Neural cell (in vitro differentiated cells): ENCODE measurements around the gene PUM2. TPM values are rescaled to one million over a fixed set of nuclear protein-coding genes. Genes with fewer than 3 reads are reported as not detected.

Source experiments
- H2AFZ ChIP-seq: fragments of 200-600, 300-800 bp; sonication (generic), shearing (Covaris generic); 2 replicates; pipeline ENCODE4 v1.6.0; 2014; ENCODE audit warnings: low read depth, mild to moderate bottlenecking, antibody characterized with exemption, low read length, moderate library complexity
- H3F3A ChIP-seq: fragments of 200-600 bp; shearing (Covaris generic); 2 replicates; pipeline ENCODE4 v1.6.1; 2016; ENCODE audit warnings: mild to moderate bottlenecking, moderate library complexity, mixed read lengths, antibody characterized with exemption, low read length; ENCODE audit not compliant: insufficient read depth, poor library complexity, severe bottlenecking
- H3K27ac ChIP-seq: fragments of 200-600, 300-800 bp; sonication (generic), shearing (Covaris generic); 2 replicates; pipeline ENCODE4 v1.5.1; 2014; ENCODE audit warnings: mild to moderate bottlenecking, low read length, moderate library complexity
- H3K27me3 ChIP-seq: fragments of 300-800, 200-600 bp; sonication (generic), shearing (Covaris generic); 2 replicates; pipeline ENCODE4 v1.6.0; 2014; ENCODE audit warnings: mild to moderate bottlenecking, low read depth, low read length, moderate library complexity; ENCODE audit not compliant: insufficient read depth
- H3K36me3 ChIP-seq: fragments of 300-800, 200-600 bp; sonication (generic), shearing (Covaris generic); 2 replicates; pipeline ENCODE4 v1.5.1; 2014; ENCODE audit warnings: mild to moderate bottlenecking, antibody characterized with exemption, low read length, moderate library complexity; ENCODE audit not compliant: insufficient read depth
- H3K4me2 ChIP-seq: fragments of 300-800, 200-600 bp; sonication (generic), shearing (Covaris generic); 2 replicates; pipeline ENCODE4 v1.6.0; 2014; ENCODE audit warnings: mild to moderate bottlenecking, low read length
- H3K4me3 ChIP-seq: fragments of 300-800, 200-600 bp; sonication (generic), shearing (Covaris generic); 2 replicates; pipeline ENCODE4 v1.5.1; 2014; ENCODE audit warnings: mild to moderate bottlenecking, low read length, moderate library complexity
- H3K79me2 ChIP-seq: fragments of 200-600 bp; shearing (Covaris generic); replicated peaks from 2 replicates; pipeline ENCODE4 v1.6.0; 2014; ENCODE audit warnings: mild to moderate bottlenecking, low read length, moderate library complexity; ENCODE audit not compliant: insufficient read depth
- H3K9ac ChIP-seq: fragments of 300-800, 200-600 bp; sonication (generic), shearing (Covaris generic); 2 replicates; pipeline ENCODE4 v1.6.1; 2016; ENCODE audit warnings: mild to moderate bottlenecking, low read length, mixed read lengths
- H3K9me2 ChIP-seq: fragments of 200-600 bp; shearing (Covaris generic); 2 replicates; pipeline ENCODE4 v1.6.1; 2016; ENCODE audit warnings: mild to moderate bottlenecking, low read length, mixed read lengths; ENCODE audit not compliant: insufficient read depth
- H3K9me3 ChIP-seq: fragments of 200-600, 300-800 bp; sonication (generic), shearing (Covaris generic); 2 replicates; pipeline ENCODE4 v1.6.1; 2016; ENCODE audit warnings: mild to moderate bottlenecking, mixed run types, low read length, moderate library complexity, mixed read lengths
- H4K20me1 ChIP-seq: fragments of 200-600 bp; shearing (Covaris generic); 2 replicates; pipeline ENCODE4 v1.6.1; 2016; ENCODE audit warnings: mild to moderate bottlenecking, mixed run types; ENCODE audit not compliant: insufficient read depth
- EP300 ChIP-seq: fragments of 450-650 bp; conservative IDR thresholded peaks from 2 replicates; pipeline ENCODE4 v1.6.1; 2014; ENCODE audit warnings: antibody characterized with exemption, mild to moderate bottlenecking, moderate library complexity; ENCODE audit not compliant: poor library complexity, severe bottlenecking
- EZH2 ChIP-seq: fragments of 200-600, 300-800 bp; shearing (Covaris generic), sonication (generic); IDR thresholded peaks from 2 replicates; pipeline ENCODE4 v1.6.1; 2014; ENCODE audit warnings: antibody characterized with exemption, low read length, borderline replicate concordance, mild to moderate bottlenecking; ENCODE audit not compliant: insufficient read depth, poor library complexity, severe bottlenecking
- MXI1 ChIP-seq: fragments of 450-650 bp; conservative IDR thresholded peaks from 2 replicates; pipeline ENCODE4 v1.6.1; 2014; ENCODE audit warnings: antibody characterized with exemption, mild to moderate bottlenecking; ENCODE audit not compliant: poor library complexity, severe bottlenecking
- POLR2AphosphoS5 ChIP-seq: IDR thresholded peaks from 2 replicates; pipeline ENCODE4 v1.6.1; 2012
- RAD21 ChIP-seq: fragments of 450-650 bp; conservative IDR thresholded peaks from 2 replicates; pipeline ENCODE4 v1.6.1; 2014; ENCODE audit warnings: antibody characterized with exemption, mild to moderate bottlenecking, moderate library complexity
- SMC3 ChIP-seq: fragments of 450-650 bp; conservative IDR thresholded peaks from 2 replicates; pipeline ENCODE4 v1.6.1; 2014; ENCODE audit warnings: antibody characterized with exemption, mild to moderate bottlenecking, moderate library complexity; ENCODE audit not compliant: poor library complexity
- TAF1 ChIP-seq: IDR thresholded peaks from 2 replicates; pipeline ENCODE4 v1.6.1; 2012; ENCODE audit warnings: low read depth
- polyA plus RNA-seq: library from polyadenylated mRNA; depleted of rRNA; stranded (reverse); fragments of >200 nt; gene quantifications from 2 replicates; pipeline ENCODE4 v1.2.3, GENCODE V29; 2014
- TF ChIP-seq, protein P1 (sequence below): IDR thresholded peaks from 2 replicates; pipeline ENCODE4 v1.6.1; 2012; ENCODE audit warnings: borderline replicate concordance
- TF ChIP-seq, protein P2 (sequence below): fragments of 450-650 bp; IDR thresholded peaks from 2 replicates; pipeline ENCODE4 v1.5.1; 2014; ENCODE audit warnings: antibody characterized with exemption, mild to moderate bottlenecking, moderate library complexity; ENCODE audit not compliant: poor library complexity, severe bottlenecking

The PUM2 gene
- polyA plus RNA-seq, 1 donor from 2014 or later: 37.0 TPM

DNA sequence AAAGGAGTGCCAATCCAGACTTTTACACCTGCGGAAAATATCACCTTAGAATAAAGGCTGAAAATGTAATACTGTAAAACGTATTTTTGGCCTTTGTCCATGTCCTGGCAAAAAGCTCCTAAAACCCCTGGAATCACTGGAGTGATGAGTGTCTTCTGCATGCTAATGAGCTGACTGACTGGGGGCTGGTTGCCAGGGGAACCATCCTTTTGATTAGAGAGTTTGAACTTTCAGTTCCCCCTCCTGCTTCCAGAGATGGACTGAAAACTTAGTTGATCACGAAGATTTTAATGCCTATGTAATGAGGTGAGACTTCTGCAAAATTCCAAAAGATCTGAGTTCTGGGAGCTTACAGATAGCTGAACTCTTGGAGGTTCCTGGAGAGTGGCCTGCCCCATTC lies 20.5 kb downstream of the PUM2 start:
- Histone ChIP-seq H3K27ac (no peak overlapping the region), H3K4me2 (no peak overlapping the region), H3K4me3 (no peak overlapping the region), H3K9me3 (no peaks in the 10 kb centered on the region), H2AFZ (no peak overlapping the region), H3F3A (no peaks in the 10 kb centered on the region), H3K79me2 (peaks cover 98% of the 10 kb centered on the region), H3K27me3 (no peaks in the 10 kb centered on the region), H3K9me2 (no peaks in the 10 kb centered on the region), H3K36me3 (peaks cover 5% of the 10 kb centered on the region), H3K9ac (no peak overlapping the region), H4K20me1 (peaks cover 3% of the 10 kb centered on the region)
- no peak for TF ChIP-seq MXI1
- no peak for TF ChIP-seq TAF1
- TF ChIP-seq, protein P1, sequence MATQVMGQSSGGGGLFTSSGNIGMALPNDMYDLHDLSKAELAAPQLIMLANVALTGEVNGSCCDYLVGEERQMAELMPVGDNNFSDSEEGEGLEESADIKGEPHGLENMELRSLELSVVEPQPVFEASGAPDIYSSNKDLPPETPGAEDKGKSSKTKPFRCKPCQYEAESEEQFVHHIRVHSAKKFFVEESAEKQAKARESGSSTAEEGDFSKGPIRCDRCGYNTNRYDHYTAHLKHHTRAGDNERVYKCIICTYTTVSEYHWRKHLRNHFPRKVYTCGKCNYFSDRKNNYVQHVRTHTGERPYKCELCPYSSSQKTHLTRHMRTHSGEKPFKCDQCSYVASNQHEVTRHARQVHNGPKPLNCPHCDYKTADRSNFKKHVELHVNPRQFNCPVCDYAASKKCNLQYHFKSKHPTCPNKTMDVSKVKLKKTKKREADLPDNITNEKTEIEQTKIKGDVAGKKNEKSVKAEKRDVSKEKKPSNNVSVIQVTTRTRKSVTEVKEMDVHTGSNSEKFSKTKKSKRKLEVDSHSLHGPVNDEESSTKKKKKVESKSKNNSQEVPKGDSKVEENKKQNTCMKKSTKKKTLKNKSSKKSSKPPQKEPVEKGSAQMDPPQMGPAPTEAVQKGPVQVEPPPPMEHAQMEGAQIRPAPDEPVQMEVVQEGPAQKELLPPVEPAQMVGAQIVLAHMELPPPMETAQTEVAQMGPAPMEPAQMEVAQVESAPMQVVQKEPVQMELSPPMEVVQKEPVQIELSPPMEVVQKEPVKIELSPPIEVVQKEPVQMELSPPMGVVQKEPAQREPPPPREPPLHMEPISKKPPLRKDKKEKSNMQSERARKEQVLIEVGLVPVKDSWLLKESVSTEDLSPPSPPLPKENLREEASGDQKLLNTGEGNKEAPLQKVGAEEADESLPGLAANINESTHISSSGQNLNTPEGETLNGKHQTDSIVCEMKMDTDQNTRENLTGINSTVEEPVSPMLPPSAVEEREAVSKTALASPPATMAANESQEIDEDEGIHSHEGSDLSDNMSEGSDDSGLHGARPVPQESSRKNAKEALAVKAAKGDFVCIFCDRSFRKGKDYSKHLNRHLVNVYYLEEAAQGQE: no peak
- TF ChIP-seq, protein P2, sequence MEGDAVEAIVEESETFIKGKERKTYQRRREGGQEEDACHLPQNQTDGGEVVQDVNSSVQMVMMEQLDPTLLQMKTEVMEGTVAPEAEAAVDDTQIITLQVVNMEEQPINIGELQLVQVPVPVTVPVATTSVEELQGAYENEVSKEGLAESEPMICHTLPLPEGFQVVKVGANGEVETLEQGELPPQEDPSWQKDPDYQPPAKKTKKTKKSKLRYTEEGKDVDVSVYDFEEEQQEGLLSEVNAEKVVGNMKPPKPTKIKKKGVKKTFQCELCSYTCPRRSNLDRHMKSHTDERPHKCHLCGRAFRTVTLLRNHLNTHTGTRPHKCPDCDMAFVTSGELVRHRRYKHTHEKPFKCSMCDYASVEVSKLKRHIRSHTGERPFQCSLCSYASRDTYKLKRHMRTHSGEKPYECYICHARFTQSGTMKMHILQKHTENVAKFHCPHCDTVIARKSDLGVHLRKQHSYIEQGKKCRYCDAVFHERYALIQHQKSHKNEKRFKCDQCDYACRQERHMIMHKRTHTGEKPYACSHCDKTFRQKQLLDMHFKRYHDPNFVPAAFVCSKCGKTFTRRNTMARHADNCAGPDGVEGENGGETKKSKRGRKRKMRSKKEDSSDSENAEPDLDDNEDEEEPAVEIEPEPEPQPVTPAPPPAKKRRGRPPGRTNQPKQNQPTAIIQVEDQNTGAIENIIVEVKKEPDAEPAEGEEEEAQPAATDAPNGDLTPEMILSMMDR: no peak
- TF ChIP-seq SMC3: no peak
- no peak for TF ChIP-seq EP300
- no peak for TF ChIP-seq POLR2AphosphoS5
- TF ChIP-seq RAD21: no peak
- TF ChIP-seq EZH2: no peak

DNA sequence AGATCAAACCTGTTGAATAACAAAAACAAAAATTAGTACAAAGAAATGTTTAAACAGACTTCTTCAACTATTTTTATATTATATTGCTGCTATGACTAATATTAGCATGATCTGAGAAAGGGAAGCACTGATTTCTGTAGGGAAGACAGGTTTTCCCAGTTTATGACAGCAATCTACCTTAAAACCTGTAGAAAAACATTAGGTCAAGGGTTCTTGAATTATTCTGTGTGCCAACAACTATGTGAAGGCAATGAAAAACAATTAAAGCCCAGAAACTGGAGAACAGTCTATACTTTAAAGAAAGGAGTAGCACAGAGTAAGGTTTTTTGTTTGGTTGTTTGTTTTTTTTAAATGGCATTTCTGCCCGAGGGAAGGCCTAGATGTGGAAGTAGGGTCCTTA lies 23.3 kb downstream of the PUM2 start:
- TF ChIP-seq TAF1: no peak
- no peak for TF ChIP-seq SMC3
- TF ChIP-seq, protein P1: no peak
- TF ChIP-seq RAD21: no peak
- TF ChIP-seq MXI1: no peak
- TF ChIP-seq, protein P2: no peak
- peaks cover 5% of the 10 kb centered on the region for H3K36me3 ChIP-seq
- no peak overlapping the region for H2AFZ ChIP-seq
- H3K9ac ChIP-seq: no peak overlapping the region
- H3K27ac ChIP-seq: no peak overlapping the region
- peaks cover 87% of the 10 kb centered on the region for H3K79me2 ChIP-seq
- H3K4me3 ChIP-seq: no peak overlapping the region
- H3K9me3 ChIP-seq: no peaks in the 10 kb centered on the region
- H3K4me2 ChIP-seq: no peak overlapping the region
- H3K27me3 ChIP-seq: no peaks in the 10 kb centered on the region
- H3K9me2 ChIP-seq: no peaks in the 10 kb centered on the region
- peaks cover 3% of the 10 kb centered on the region for H4K20me1 ChIP-seq
- no peaks in the 10 kb centered on the region for H3F3A ChIP-seq
